Loucy (cell line): ENCODE results near the gene NCOA7.
A peak's percentile ranks its signal among the peaks of the same experiment; 100 is the strongest.

Experiments
- H2AFZ ChIP-seq: fragments of 200-600 bp; sonication (generic); 2 replicates; pipeline ENCODE4 v1.6.0; 2016; ENCODE audit warnings: antibody characterized with exemption, mild to moderate bottlenecking, low read length, moderate library complexity
- H3F3A ChIP-seq: fragments of 200-600 bp; 2 replicates; pipeline ENCODE4 v1.6.0; 2016; ENCODE audit warnings: antibody characterized with exemption, low read depth, mild to moderate bottlenecking
- H3K27me3 ChIP-seq: fragments of 200-600 bp; sonication (generic); 2 replicates; pipeline ENCODE4 v1.6.1; 2014; ENCODE audit warnings: low read length, mild to moderate bottlenecking; ENCODE audit not compliant: insufficient read depth, poor library complexity, severe bottlenecking
- H3K36me3 ChIP-seq: fragments of 200-600 bp; sonication (generic); 2 replicates; pipeline ENCODE4 v1.6.1; 2016; ENCODE audit warnings: low read length; ENCODE audit not compliant: insufficient read depth
- H3K4me1 ChIP-seq: fragments of 200-600 bp; sonication (generic); 2 replicates; pipeline ENCODE4 v1.5.1; 2014; ENCODE audit warnings: low read length, mild to moderate bottlenecking; ENCODE audit not compliant: insufficient read depth, poor library complexity, severe bottlenecking
- H3K4me2 ChIP-seq: fragments of 200-600 bp; sonication (generic); 2 replicates; pipeline ENCODE4 v1.6.0; 2014; ENCODE audit warnings: antibody characterized with exemption, low read length, low read depth, mild to moderate bottlenecking; ENCODE audit not compliant: poor library complexity, severe bottlenecking
- H3K4me3 ChIP-seq: fragments of 200-600 bp; sonication (generic); 2 replicates; pipeline ENCODE4 v1.5.1; 2014; ENCODE audit warnings: low read length, mild to moderate bottlenecking, mixed read lengths; ENCODE audit not compliant: poor library complexity, severe bottlenecking
- H3K79me2 ChIP-seq: fragments of 200-600 bp; sonication (generic); 2 replicates; pipeline ENCODE4 v1.6.1; 2014; ENCODE audit warnings: low read length; ENCODE audit not compliant: insufficient read depth
- H3K9ac ChIP-seq: fragments of 200-600 bp; sonication (generic); 2 replicates; pipeline ENCODE4 v1.6.0; 2014; ENCODE audit warnings: mild to moderate bottlenecking, low read depth, low read length, moderate library complexity; ENCODE audit not compliant: poor library complexity, severe bottlenecking
- H3K9me2 ChIP-seq: fragments of 200-600 bp; sonication (generic); replicated peaks from 2 replicates; pipeline ENCODE4 v1.6.1; 2016; ENCODE audit warnings: low read depth, low read length, mixed read lengths
- H3K9me3 ChIP-seq: fragments of 200-600 bp; sonication (generic); 2 replicates; pipeline ENCODE4 v1.6.1; 2014; ENCODE audit warnings: mild to moderate bottlenecking, antibody characterized with exemption, low read length, low read depth; ENCODE audit not compliant: insufficient read depth
- H4K20me1 ChIP-seq: fragments of 200-600 bp; sonication (generic); 2 replicates; pipeline ENCODE4 v1.6.0; 2014; ENCODE audit warnings: antibody characterized with exemption, low read length, mild to moderate bottlenecking; ENCODE audit not compliant: insufficient read depth, poor library complexity, severe bottlenecking
- EZH2phosphoT487 ChIP-seq: fragments of 200-600 bp; IDR thresholded peaks from 2 replicates; pipeline ENCODE4 v1.6.1; 2018; ENCODE audit warnings: antibody characterized with exemption, mild to moderate bottlenecking, moderate library complexity, borderline replicate concordance
- TF ChIP-seq, protein P1 (sequence below): fragments of 200-600 bp; sonication (generic); conservative IDR thresholded peaks from 2 replicates; pipeline ENCODE4 v1.5.1; 2014; ENCODE audit warnings: mild to moderate bottlenecking, antibody characterized with exemption, low read length

NCOA7 gene

DNA sequence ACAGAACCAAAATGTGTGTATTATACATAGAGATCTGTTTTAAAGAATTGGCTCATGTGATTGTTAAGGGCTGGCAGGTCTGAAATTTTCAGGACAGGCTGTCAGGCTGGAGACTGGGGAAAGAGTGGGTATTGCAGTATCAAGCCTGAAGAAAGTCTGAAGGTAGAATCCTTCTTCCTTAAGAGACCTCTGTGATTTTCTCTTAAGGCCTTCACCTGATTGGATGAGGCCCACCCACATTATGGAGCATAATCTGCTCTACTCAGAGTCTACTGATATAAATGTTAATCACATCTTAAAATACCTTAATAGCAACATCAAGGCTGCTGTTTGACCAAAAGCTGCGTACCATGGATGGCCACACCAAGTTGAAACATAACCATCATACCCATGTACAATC lies 122.4 kb downstream of the NCOA7 start:
- TF ChIP-seq EZH2phosphoT487 = no peak
- TF ChIP-seq, protein P1, sequence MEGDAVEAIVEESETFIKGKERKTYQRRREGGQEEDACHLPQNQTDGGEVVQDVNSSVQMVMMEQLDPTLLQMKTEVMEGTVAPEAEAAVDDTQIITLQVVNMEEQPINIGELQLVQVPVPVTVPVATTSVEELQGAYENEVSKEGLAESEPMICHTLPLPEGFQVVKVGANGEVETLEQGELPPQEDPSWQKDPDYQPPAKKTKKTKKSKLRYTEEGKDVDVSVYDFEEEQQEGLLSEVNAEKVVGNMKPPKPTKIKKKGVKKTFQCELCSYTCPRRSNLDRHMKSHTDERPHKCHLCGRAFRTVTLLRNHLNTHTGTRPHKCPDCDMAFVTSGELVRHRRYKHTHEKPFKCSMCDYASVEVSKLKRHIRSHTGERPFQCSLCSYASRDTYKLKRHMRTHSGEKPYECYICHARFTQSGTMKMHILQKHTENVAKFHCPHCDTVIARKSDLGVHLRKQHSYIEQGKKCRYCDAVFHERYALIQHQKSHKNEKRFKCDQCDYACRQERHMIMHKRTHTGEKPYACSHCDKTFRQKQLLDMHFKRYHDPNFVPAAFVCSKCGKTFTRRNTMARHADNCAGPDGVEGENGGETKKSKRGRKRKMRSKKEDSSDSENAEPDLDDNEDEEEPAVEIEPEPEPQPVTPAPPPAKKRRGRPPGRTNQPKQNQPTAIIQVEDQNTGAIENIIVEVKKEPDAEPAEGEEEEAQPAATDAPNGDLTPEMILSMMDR = no peak
- H3K4me1 ChIP-seq = peaks cover under 1% of the 10 kb centered on the region
- no peaks in the 10 kb centered on the region for H3F3A ChIP-seq
- H3K9me2 ChIP-seq = no peaks in the 10 kb centered on the region
- H3K79me2 ChIP-seq = no peaks in the 10 kb centered on the region
- no peak overlapping the region for H2AFZ ChIP-seq
- H3K36me3 ChIP-seq = peaks cover 14% of the 10 kb centered on the region; the same call in 1 of the 2 replicates
- no peaks in the 10 kb centered on the region for H3K27me3 ChIP-seq
- no peaks in the 10 kb centered on the region for H3K9me3 ChIP-seq
- no peaks in the 10 kb centered on the region for H4K20me1 ChIP-seq
- no peak overlapping the region for H3K4me3 ChIP-seq
- H3K4me2 ChIP-seq = no peak overlapping the region
- no peak overlapping the region for H3K9ac ChIP-seq

DNA sequence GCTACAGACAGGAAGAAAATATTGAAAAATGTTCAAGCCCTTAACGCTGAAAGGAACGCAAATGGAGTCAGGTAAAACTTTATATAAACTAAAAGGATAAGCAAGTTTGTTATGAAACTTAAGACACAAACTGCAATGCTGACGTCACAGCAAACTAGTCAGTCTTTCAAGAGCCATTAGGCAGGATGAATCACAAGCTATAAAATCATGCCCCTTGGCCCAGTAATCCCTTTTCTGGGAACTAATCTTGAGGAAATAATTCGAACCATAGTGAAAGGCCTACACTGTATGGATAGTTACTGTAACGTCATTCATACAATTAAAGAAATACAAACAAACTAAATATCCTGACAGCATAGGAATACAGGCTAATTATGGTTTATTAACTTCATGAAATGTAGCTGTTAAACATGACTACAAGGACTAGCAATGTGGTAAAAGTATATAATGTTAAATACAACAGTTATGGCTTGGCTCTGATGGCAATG lies 123.1 kb downstream of the NCOA7 start:
- H3K27me3 ChIP-seq = no peaks in the 10 kb centered on the region
- no peak overlapping the region for H3K4me2 ChIP-seq

DNA sequence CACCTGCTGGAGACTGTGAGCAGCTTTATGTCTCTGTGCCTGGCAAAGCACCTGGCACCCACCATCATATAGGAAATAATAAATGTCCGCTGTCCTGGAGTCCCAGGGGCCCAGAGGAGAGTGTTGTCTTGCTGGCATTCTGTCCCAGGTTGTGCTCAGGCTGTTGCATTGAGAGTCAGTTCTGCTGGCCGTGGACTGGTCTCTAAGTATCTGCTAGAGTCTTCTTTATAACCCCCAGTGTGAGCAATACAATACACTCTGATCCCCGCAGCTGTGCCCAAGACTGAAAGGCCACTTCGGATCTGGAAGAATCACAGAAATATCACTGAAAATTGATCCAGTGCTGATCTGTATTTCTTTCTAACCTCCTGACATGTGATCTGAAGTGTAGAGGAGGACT lies 127.5 kb downstream of the NCOA7 start:
- Histone ChIP-seq H3K4me2 (no peak overlapping the region), H3K9ac (peak overlapping the region; percentile 69), H3K4me1 (peaks cover 26% of the 10 kb centered on the region), H4K20me1 (no peaks in the 10 kb centered on the region), H3K4me3 (no peak overlapping the region), H2AFZ (0 out of 2 replicates have a peak overlapping the region, but pooled peaks have one; percentile 52), H3K9me2 (no peaks in the 10 kb centered on the region), H3K36me3 (peaks cover 34% of the 10 kb centered on the region; the same call in 1 of the 2 replicates), H3K9me3 (no peaks in the 10 kb centered on the region), H3F3A (peaks cover 4% of the 10 kb centered on the region; the same call in 1 of the 2 replicates), H3K79me2 (no peaks in the 10 kb centered on the region), H3K27me3 (no peaks in the 10 kb centered on the region)
- TF ChIP-seq, protein P1 = no peak
- TF ChIP-seq EZH2phosphoT487 = no peak

More for the DNA sequence above, 123.1 kb downstream of the NCOA7 start:
- H3K36me3 ChIP-seq = peaks cover 14% of the 10 kb centered on the region; the same call in 1 of the 2 replicates
- H2AFZ ChIP-seq = no peak overlapping the region
- TF ChIP-seq EZH2phosphoT487 = no peak
- TF ChIP-seq, protein P1 = no peak
- no peak overlapping the region for H3K4me3 ChIP-seq
- H3K79me2 ChIP-seq = no peaks in the 10 kb centered on the region
- no peak overlapping the region for H3K9ac ChIP-seq
- no peaks in the 10 kb centered on the region for H3K9me2 ChIP-seq
- H3K9me3 ChIP-seq = no peaks in the 10 kb centered on the region
- no peaks in the 10 kb centered on the region for H3F3A ChIP-seq
- H4K20me1 ChIP-seq = no peaks in the 10 kb centered on the region
- peaks cover 8% of the 10 kb centered on the region for H3K4me1 ChIP-seq
